Posterior vena cava (tissue), 2 donors: ENCODE measurements around the gene DYSF. TPM values are rescaled to one million over a fixed set of nuclear protein-coding genes. Genes with fewer than 3 reads are reported as not detected.

Source experiments
- DNase-seq: peaks from one replicate; pipeline ENCODE4 v3.0.0-alpha.2; 2020; ENCODE audit warnings: low spot score
- intact Hi-C, 2 donors: fragments of 100-400 bp; cut with DNase I; formaldehyde crosslinking; loops; one replicate each; pipeline versions ENCODE4 v1.14.1 to v1.14.2; 2022 to 2023
- total RNA-seq, 2 donors: library from RNA; stranded (reverse); fragmentation: NEBNext Ultra II Directional; extraction: Animal tissue kit (Norgen Biotek cat#: 25700); gene quantifications; one replicate each; pipeline ENCODE4 v1.2.1, GENCODE V29; 2021
- donor health status: DM: yes; HTN: yes; CAD: no.
- donor health status: DM: yes; HTN: yes; CAD: no.

Gene DYSF
- total RNA-seq, 2 donors from 2014 or later, result 42.1 to 46.8 TPM

- DNase-seq, result no peak
- intact Hi-C loops, result no loop called here
These were observed 274.2 kb downstream of the DYSF start for GRCh38 chr2:71727562-71727961.

- DNase-seq, result no peak
- intact Hi-C loops, result no loop called here
These were observed 274.7 kb downstream of the DYSF start for GRCh38 chr2:71728036-71728435.

GRCh38 chr2:71730785-71731383 is 277.5 kb downstream of the DYSF start:
- no peak for DNase-seq
- intact Hi-C loops, result no loop called here

- DNase-seq, result no peak
- intact Hi-C loops, result no loop called here
These were observed 281.3 kb downstream of the DYSF start for GRCh38 chr2:71734620-71735019.

GRCh38 chr2:71735676-71736075 is 282.3 kb downstream of the DYSF start:
- intact Hi-C loops, result no loop called here

More at GRCh38 chr2:71735676-71736075, 282.3 kb downstream of the DYSF start:
- DNase-seq, result no peak

Other genes starting within 250 kb of the DYSF start
- 1 to 10 TPM; 2.8 to 3.8 TPM for gene PAIP2B, start 226.5 kb upstream of the DYSF start, total RNA-seq
- 100 to 1,000 TPM in 1 of 2 donors, 10 to 100 TPM in 1; 92.6 to 104 TPM for gene ZNF638, start 121.8 kb upstream of the DYSF start, total RNA-seq